Parathyroid adenoma (tissue), 2 donors: ENCODE results near the gene CLP1.

Experiments
- H2AFZ ChIP-seq: fragments of 300-600 bp; sonication (generic); one replicate; pipeline ENCODE4 v1.7.0; 2017; ENCODE audit warnings: antibody characterized with exemption, mild to moderate bottlenecking
- H3K27ac ChIP-seq: fragments of 300-600 bp; sonication (generic); one replicate; pipeline ENCODE4 v1.7.0; 2017
- H3K27me3 ChIP-seq: fragments of 300-600 bp; sonication (generic); one replicate; pipeline ENCODE4 v1.7.0; 2017; ENCODE audit warnings: low read length; ENCODE audit not compliant: control insufficient read depth, insufficient read depth
- H3K36me3 ChIP-seq: fragments of 300-600 bp; sonication (generic); one replicate; pipeline ENCODE4 v1.7.0; 2017; ENCODE audit warnings: low read length; ENCODE audit not compliant: control insufficient read depth, insufficient read depth
- H3K4me1 ChIP-seq: fragments of 300-600 bp; sonication (generic); one replicate; pipeline ENCODE4 v1.7.0; 2017; ENCODE audit warnings: control low read depth
- H3K4me2 ChIP-seq: fragments of 300-600 bp; sonication (generic); one replicate; pipeline ENCODE4 v1.7.0; 2017; ENCODE audit warnings: low read length
- H3K4me3 ChIP-seq: fragments of 300-600 bp; sonication (generic); one replicate; pipeline ENCODE4 v1.7.0; 2017; ENCODE audit warnings: low read depth, low read length
- H3K79me2 ChIP-seq: fragments of 300-600 bp; sonication (generic); one replicate; pipeline ENCODE4 v1.7.0; 2017; ENCODE audit warnings: control low read depth
- H3K9ac ChIP-seq: fragments of 300-600 bp; sonication (generic); one replicate; pipeline ENCODE4 v1.7.0; 2017; ENCODE audit warnings: mild to moderate bottlenecking
- H3K9me3 ChIP-seq: fragments of 300-600 bp; sonication (generic); one replicate; pipeline ENCODE4 v1.7.0; 2017; ENCODE audit warnings: low read length; ENCODE audit not compliant: control insufficient read depth
- TF ChIP-seq, protein P1 (sequence below): fragments of 300-600 bp; sonication (generic); IDR thresholded peaks from one replicate; pipeline ENCODE4 v1.7.0; 2017; ENCODE audit warnings: antibody characterized with exemption, mild to moderate bottlenecking
- donor health status: primary hyperparathyroidism.

The CLP1 gene

DNA sequence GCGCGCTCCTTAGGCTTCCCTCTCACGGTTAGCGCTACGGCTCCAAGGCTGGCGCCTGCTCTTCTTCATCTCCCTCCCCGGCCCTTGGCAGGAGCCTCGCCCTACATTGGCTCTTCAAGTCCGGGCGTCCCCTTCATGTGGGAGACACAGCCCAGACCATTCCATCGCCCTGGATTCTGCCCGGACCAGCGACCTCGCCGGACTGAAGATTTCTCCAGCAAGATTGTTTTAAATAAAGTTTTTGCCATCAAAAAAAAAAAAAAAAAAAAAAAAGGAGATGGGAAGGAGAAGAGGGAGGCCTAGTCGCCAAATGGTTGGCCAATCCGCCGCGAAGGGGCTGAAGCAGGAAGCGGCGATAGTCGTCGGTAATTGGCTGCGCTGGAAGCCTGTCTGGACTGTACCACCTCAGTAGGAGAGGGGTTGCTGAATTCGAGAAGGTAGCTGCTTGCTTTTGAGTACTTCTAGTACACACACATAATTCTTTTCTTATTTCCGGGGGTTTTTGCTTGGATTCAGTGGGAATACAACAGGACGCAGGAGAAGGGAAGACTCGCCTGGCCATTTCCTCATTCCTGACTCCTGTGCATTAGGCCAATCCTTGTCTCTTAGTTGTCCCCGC lies 9.7 kb downstream of the CLP1 start:
- TF ChIP-seq, protein P1, sequence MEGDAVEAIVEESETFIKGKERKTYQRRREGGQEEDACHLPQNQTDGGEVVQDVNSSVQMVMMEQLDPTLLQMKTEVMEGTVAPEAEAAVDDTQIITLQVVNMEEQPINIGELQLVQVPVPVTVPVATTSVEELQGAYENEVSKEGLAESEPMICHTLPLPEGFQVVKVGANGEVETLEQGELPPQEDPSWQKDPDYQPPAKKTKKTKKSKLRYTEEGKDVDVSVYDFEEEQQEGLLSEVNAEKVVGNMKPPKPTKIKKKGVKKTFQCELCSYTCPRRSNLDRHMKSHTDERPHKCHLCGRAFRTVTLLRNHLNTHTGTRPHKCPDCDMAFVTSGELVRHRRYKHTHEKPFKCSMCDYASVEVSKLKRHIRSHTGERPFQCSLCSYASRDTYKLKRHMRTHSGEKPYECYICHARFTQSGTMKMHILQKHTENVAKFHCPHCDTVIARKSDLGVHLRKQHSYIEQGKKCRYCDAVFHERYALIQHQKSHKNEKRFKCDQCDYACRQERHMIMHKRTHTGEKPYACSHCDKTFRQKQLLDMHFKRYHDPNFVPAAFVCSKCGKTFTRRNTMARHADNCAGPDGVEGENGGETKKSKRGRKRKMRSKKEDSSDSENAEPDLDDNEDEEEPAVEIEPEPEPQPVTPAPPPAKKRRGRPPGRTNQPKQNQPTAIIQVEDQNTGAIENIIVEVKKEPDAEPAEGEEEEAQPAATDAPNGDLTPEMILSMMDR: no peak
- Histone ChIP-seq H3K9ac (peak overlapping the region; percentile 63), H3K27me3 (no peaks in the 10 kb centered on the region), H3K4me3 (peak overlapping the region; percentile 83), H2AFZ (peak overlapping the region; percentile 91), H3K9me3 (no peaks in the 10 kb centered on the region), H3K79me2 (peaks cover 7% of the 10 kb centered on the region), H3K36me3 (no peaks in the 10 kb centered on the region), H3K4me2 (peak overlapping the region; percentile 86), H3K4me1 (peaks cover 2% of the 10 kb centered on the region), H3K27ac (peak overlapping the region; percentile 99)

DNA sequence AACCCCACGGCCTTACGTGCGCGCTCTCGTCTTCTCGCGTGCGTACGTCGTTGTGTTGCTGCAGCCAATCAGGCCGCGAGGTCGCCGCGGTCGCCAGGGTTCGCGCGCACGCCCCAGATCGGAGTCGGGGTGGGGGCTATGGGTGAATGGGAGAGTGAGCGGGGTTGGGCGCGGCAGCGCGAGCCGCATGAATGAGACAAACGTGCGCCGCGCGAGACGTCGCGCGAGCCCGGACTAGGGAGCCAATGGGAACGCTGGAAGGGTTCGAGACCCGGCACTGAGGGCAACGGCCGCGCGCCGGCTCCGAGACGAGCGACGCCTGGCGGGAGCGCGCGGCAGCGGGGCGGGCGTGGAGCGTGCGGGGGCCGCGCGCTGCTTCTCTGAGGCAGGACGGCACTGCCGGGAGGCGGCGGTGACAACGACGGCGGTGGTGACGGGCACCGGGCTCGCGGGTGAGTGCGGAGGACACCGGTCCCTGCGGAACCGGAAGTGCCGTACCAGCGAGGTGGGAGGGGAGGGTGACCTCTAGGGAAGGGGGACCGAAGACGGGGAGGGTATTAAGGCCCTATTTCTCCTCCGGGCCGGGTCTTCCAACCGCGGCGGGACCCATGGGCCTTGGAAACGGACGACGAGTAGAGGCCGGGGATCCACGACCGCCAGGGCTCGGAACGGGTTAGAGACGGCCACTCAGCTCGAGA lies 10.3 kb downstream of the CLP1 start, which contains the start of gene ZDHHC5:
Gene ZDHHC5, plus strand, starts transcription at position 379 of the 698 bp plus-strand sequence. CDS start 4,977 bp downstream, outside the sequence.
- H3K4me2 ChIP-seq: peak within 1 kb of the TSS; percentile 86
- peak within 1 kb of the TSS; percentile 99 for H3K27ac ChIP-seq
- H3K4me1 ChIP-seq: peaks cover 2% of the 10 kb centered on the region
- no peaks in the 10 kb centered on the region for H3K9me3 ChIP-seq
- H3K36me3 ChIP-seq: no peaks in the 10 kb centered on the region
- H3K9ac ChIP-seq: peak within 1 kb of the TSS; percentile 72
- peaks cover 10% of the 10 kb centered on the region for H3K79me2 ChIP-seq
- TF ChIP-seq, protein P1: peak; percentile 29
- peak within 1 kb of the TSS; percentile 91 for H2AFZ ChIP-seq
- H3K27me3 ChIP-seq: no peaks in the 10 kb centered on the region
- H3K4me3 ChIP-seq: peak within 1 kb of the TSS; percentile 83

DNA sequence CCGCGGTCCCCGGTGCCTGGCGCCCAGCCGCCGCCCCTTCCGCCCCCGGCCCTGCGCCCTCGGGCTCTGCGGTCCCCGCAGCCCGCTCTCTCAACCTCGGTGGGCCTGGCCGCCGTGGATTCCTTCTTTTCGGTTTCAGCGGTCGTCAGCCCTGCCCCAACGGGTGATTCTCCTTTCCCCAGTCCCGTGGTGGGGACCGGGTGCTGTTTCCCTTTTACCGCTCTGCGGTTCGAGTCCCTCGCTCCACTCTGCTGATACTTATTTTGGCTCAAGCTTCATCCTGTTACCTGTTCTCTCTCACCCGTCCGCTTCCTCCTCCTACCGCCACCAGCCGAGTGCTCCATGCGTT lies 10.8 kb downstream of the CLP1 start:
- H3K9me3 ChIP-seq: no peaks in the 10 kb centered on the region
- peak overlapping the region; percentile 91 for H2AFZ ChIP-seq
- peak overlapping the region; percentile 99 for H3K27ac ChIP-seq
- H3K79me2 ChIP-seq: peaks cover 15% of the 10 kb centered on the region
- TF ChIP-seq, protein P1: no peak
- peak overlapping the region; percentile 83 for H3K4me3 ChIP-seq
- peak overlapping the region; percentile 72 for H3K9ac ChIP-seq
- H3K27me3 ChIP-seq: no peaks in the 10 kb centered on the region
- peak overlapping the region; percentile 64 for H3K4me2 ChIP-seq
- H3K4me1 ChIP-seq: peaks cover 2% of the 10 kb centered on the region
- H3K36me3 ChIP-seq: no peaks in the 10 kb centered on the region

- no peak overlapping the region for H3K4me2 ChIP-seq
- H3K4me1 ChIP-seq: peaks cover 5% of the 10 kb centered on the region
- no peak overlapping the region for H3K27ac ChIP-seq
- no peak overlapping the region for H3K4me3 ChIP-seq
- no peak overlapping the region for H2AFZ ChIP-seq
- H3K36me3 ChIP-seq: no peaks in the 10 kb centered on the region
- TF ChIP-seq, protein P1: no peak
- H3K79me2 ChIP-seq: peaks cover 32% of the 10 kb centered on the region
- H3K9me3 ChIP-seq: no peaks in the 10 kb centered on the region
- no peak overlapping the region for H3K9ac ChIP-seq
- no peaks in the 10 kb centered on the region for H3K27me3 ChIP-seq
Observed at GRCh38 chr11:57674251-57674650, 16.7 kb downstream of the CLP1 start.
